ENCODE measurements around the gene SPON2.

SPON2 gene

DNA sequence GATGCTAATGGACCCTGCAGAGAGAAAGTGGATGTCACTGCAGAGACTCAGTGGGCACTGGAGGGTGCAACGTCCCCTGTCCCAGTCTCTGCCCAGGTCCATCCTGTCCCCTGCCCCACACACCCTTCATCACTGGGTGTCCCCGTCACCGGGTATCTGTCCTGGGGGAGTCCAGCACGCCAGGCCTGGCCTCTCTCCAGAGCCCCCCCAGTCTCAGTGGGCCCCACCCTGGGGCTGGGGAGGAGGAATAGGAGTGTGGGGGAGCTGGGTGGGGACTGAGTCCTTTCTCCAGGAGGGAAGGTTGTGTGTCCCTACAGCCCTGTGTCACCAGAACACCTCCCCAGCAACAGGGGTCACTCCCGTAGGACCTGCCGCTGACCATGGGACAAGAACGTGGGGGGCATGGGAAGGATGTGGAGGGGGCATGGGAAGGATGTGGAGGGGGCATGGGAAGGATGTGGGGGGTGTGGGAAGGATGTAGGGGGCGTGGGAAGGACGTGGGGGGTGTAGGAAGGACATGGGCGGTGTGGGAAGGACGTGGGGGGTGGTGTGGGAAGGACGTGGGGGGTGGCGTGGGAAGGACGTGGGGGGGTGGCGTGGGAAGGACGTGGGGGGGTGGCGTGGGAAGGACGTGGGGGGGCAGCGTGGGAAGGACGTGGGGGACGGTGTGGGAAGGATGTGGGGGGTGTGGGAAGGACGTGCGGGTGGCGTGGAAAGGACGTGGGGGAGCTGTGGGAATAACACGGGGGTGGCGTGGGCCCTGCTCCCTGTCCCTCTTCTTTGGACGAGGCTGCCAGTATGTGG lies 21.0 kb upstream of the SPON2 start:
- H3K4me3 ChIP-seq (ENCODE audit: low read depth, low read length), result no peak overlapping the region

GRCh38 chr4:1192493-1193205 lies 20.3 kb upstream of the SPON2 start:
- no peak overlapping the region for H3K4me3 ChIP-seq (ENCODE audit: low read depth, low read length)
- H3K9ac ChIP-seq (ENCODE audit: low read length), result no peak overlapping the region

More for the DNA sequence above, 21.0 kb upstream of the SPON2 start:
- Histone ChIP-seq H3K27ac (ENCODE audit: low read depth, low read length) (no peak overlapping the region), H3K36me3 (ENCODE audit: control insufficient read depth, insufficient read depth, low read length) (no peaks in the 10 kb centered on the region), H3K9me3 (ENCODE audit: control insufficient read depth, insufficient read depth, low read depth, low read length) (no peaks in the 10 kb centered on the region), H3K27me3 (ENCODE audit: control insufficient read depth, insufficient read depth, low read length) (no peaks in the 10 kb centered on the region; the same call in 1 of the 2 replicates), H3K4me1 (ENCODE audit: control insufficient read depth, insufficient read depth, low read length) (no peaks in the 10 kb centered on the region), H3K9ac (ENCODE audit: low read length) (no peak overlapping the region)

DNA sequence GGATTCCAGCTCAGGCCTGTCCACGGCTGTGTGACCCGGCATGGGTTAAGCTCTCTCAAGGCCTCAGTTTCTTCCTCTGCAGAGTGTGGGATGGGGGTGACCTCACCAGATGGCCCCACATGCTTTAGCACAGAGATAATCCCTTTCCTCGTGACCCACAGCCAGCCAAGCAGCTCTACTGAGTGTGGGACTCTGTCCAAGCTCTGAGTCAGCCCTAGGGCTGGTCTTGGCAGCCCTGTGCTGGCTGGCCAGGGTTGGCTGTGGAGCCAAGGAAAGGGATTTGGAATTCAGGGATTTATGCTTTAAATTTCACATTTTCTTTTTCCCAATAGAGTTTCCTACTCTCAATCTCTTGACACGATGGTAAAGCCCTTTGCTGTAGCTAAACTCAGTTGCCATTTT lies 19.7 kb upstream of the SPON2 start:
- Histone ChIP-seq H3K4me3 (ENCODE audit: low read depth, low read length) (no peak overlapping the region), H3K4me1 (ENCODE audit: control insufficient read depth, insufficient read depth, low read length) (no peaks in the 10 kb centered on the region), H3K27ac (ENCODE audit: low read depth, low read length) (no peak overlapping the region), H3K27me3 (ENCODE audit: control insufficient read depth, insufficient read depth, low read length) (no peaks in the 10 kb centered on the region; the same call in 1 of the 2 replicates), H3K36me3 (ENCODE audit: control insufficient read depth, insufficient read depth, low read length) (no peaks in the 10 kb centered on the region), H3K9me3 (ENCODE audit: control insufficient read depth, insufficient read depth, low read depth, low read length) (no peaks in the 10 kb centered on the region), H3K9ac (ENCODE audit: low read length) (no peak overlapping the region)

More at GRCh38 chr4:1192493-1193205, 20.3 kb upstream of the SPON2 start:
- no peak overlapping the region for H3K27ac ChIP-seq (ENCODE audit: low read depth, low read length)
- H3K4me1 ChIP-seq (ENCODE audit: control insufficient read depth, insufficient read depth, low read length), result no peaks in the 10 kb centered on the region
- no peaks in the 10 kb centered on the region for H3K9me3 ChIP-seq (ENCODE audit: control insufficient read depth, insufficient read depth, low read depth, low read length)
- no peaks in the 10 kb centered on the region for H3K36me3 ChIP-seq (ENCODE audit: control insufficient read depth, insufficient read depth, low read length)
- H3K27me3 ChIP-seq (ENCODE audit: control insufficient read depth, insufficient read depth, low read length), result no peaks in the 10 kb centered on the region; the same call in 1 of the 2 replicates

GRCh38 chr4:1191621-1192020 lies 19.2 kb upstream of the SPON2 start:
- no peaks in the 10 kb centered on the region for H3K4me1 ChIP-seq (ENCODE audit: control insufficient read depth, insufficient read depth, low read length)
- no peak overlapping the region for H3K9ac ChIP-seq (ENCODE audit: low read length)
- H3K36me3 ChIP-seq (ENCODE audit: control insufficient read depth, insufficient read depth, low read length), result no peaks in the 10 kb centered on the region
- H3K4me3 ChIP-seq (ENCODE audit: low read depth, low read length), result no peak overlapping the region
- H3K9me3 ChIP-seq (ENCODE audit: control insufficient read depth, insufficient read depth, low read depth, low read length), result no peaks in the 10 kb centered on the region
- H3K27me3 ChIP-seq (ENCODE audit: control insufficient read depth, insufficient read depth, low read length), result no peaks in the 10 kb centered on the region; the same call in 1 of the 2 replicates
- no peak overlapping the region for H3K27ac ChIP-seq (ENCODE audit: low read depth, low read length)

- Histone ChIP-seq H3K9ac (ENCODE audit: low read length) (no peak overlapping the region), H3K4me3 (ENCODE audit: low read depth, low read length) (no peak overlapping the region), H3K36me3 (ENCODE audit: control insufficient read depth, insufficient read depth, low read length) (no peaks in the 10 kb centered on the region), H3K4me1 (ENCODE audit: control insufficient read depth, insufficient read depth, low read length) (no peaks in the 10 kb centered on the region), H3K27ac (ENCODE audit: low read depth, low read length) (no peak overlapping the region), H3K27me3 (ENCODE audit: control insufficient read depth, insufficient read depth, low read length) (no peaks in the 10 kb centered on the region), H3K9me3 (ENCODE audit: control insufficient read depth, insufficient read depth, low read depth, low read length) (no peaks in the 10 kb centered on the region)
Observed at GRCh38 chr4:1187182-1187581, 14.8 kb upstream of the SPON2 start.

- Histone ChIP-seq H3K4me3 (ENCODE audit: low read depth, low read length) (no peak overlapping the region), H3K4me1 (ENCODE audit: control insufficient read depth, insufficient read depth, low read length) (no peaks in the 10 kb centered on the region), H3K36me3 (ENCODE audit: control insufficient read depth, insufficient read depth, low read length) (no peaks in the 10 kb centered on the region), H3K9me3 (ENCODE audit: control insufficient read depth, insufficient read depth, low read depth, low read length) (peaks cover 15% of the 10 kb centered on the region), H3K27ac (ENCODE audit: low read depth, low read length) (no peak overlapping the region), H3K27me3 (ENCODE audit: control insufficient read depth, insufficient read depth, low read length) (no peaks in the 10 kb centered on the region; the same call in 1 of the 2 replicates), H3K9ac (ENCODE audit: low read length) (no peak overlapping the region)
Observed at GRCh38 chr4:1183985-1184773, 11.8 kb upstream of the SPON2 start.

GRCh38 chr4:1182313-1182712 lies 9.9 kb upstream of the SPON2 start:
- Histone ChIP-seq H3K4me1 (ENCODE audit: control insufficient read depth, insufficient read depth, low read length) (no peaks in the 10 kb centered on the region), H3K36me3 (ENCODE audit: control insufficient read depth, insufficient read depth, low read length) (no peaks in the 10 kb centered on the region), H3K27me3 (ENCODE audit: control insufficient read depth, insufficient read depth, low read length) (peaks cover 5% of the 10 kb centered on the region; the same call in 1 of the 2 replicates), H3K27ac (ENCODE audit: low read depth, low read length) (no peak overlapping the region), H3K9ac (ENCODE audit: low read length) (no peak overlapping the region), H3K4me3 (ENCODE audit: low read depth, low read length) (no peak overlapping the region), H3K9me3 (ENCODE audit: control insufficient read depth, insufficient read depth, low read depth, low read length) (peaks cover 15% of the 10 kb centered on the region)

GRCh38 chr4:1180663-1181062 lies 8.3 kb upstream of the SPON2 start:
- Histone ChIP-seq H3K36me3 (ENCODE audit: control insufficient read depth, insufficient read depth, low read length) (no peaks in the 10 kb centered on the region), H3K27ac (ENCODE audit: low read depth, low read length) (no peak overlapping the region), H3K4me1 (ENCODE audit: control insufficient read depth, insufficient read depth, low read length) (no peaks in the 10 kb centered on the region), H3K9ac (ENCODE audit: low read length) (no peak overlapping the region), H3K9me3 (ENCODE audit: control insufficient read depth, insufficient read depth, low read depth, low read length) (peaks cover 15% of the 10 kb centered on the region), H3K4me3 (ENCODE audit: low read depth, low read length) (no peak overlapping the region), H3K27me3 (ENCODE audit: control insufficient read depth, insufficient read depth, low read length) (peaks cover 6% of the 10 kb centered on the region)

DNA sequence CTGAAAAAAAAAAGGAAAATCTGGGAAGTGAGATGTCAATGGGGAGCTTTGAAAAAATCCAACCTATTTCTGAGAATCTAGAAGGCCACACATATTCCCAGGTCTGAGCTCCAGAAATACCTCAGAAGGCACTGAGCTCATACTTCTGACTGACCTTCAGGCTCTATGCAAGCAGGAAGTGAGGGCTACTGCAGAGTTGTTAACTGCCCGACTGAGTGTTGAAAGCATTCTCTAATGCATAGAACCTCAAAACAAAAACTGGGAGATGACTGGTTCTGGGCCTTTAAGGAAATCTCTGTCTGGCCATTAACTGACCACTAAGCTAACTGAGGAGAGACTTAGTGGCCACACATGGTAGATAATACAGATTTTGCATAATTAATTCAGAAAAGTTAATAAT lies 7.6 kb upstream of the SPON2 start:
- Histone ChIP-seq H3K4me1 (ENCODE audit: control insufficient read depth, insufficient read depth, low read length) (no peaks in the 10 kb centered on the region), H3K36me3 (ENCODE audit: control insufficient read depth, insufficient read depth, low read length) (no peaks in the 10 kb centered on the region), H3K4me3 (ENCODE audit: low read depth, low read length) (no peak overlapping the region), H3K9me3 (ENCODE audit: control insufficient read depth, insufficient read depth, low read depth, low read length) (peaks cover 15% of the 10 kb centered on the region), H3K27ac (ENCODE audit: low read depth, low read length) (no peak overlapping the region), H3K27me3 (ENCODE audit: control insufficient read depth, insufficient read depth, low read length) (peaks cover 10% of the 10 kb centered on the region), H3K9ac (ENCODE audit: low read length) (no peak overlapping the region)

DNA sequence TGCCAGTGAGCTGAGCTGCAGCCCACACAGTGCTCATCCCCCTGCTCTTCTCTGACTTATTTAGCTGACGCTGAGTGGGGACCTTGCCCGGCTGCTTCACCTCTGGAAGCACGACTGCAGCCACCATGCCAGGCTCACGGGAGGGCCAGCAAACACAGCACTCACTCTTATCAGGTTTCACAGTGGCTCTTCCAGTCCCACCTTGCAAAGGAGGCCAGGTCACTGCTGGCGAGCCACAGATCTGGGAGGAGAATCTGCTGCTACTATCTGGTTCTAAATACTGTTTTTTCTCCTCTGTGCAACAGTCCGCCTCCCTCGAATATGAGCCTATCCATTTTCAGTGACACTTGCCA lies 6.7 kb upstream of the SPON2 start:
- Histone ChIP-seq H3K4me1 (ENCODE audit: control insufficient read depth, insufficient read depth, low read length) (no peaks in the 10 kb centered on the region), H3K9me3 (ENCODE audit: control insufficient read depth, insufficient read depth, low read depth, low read length) (peaks cover 15% of the 10 kb centered on the region), H3K9ac (ENCODE audit: low read length) (no peak overlapping the region), H3K4me3 (ENCODE audit: low read depth, low read length) (no peak overlapping the region), H3K27me3 (ENCODE audit: control insufficient read depth, insufficient read depth, low read length) (peaks cover 17% of the 10 kb centered on the region), H3K36me3 (ENCODE audit: control insufficient read depth, insufficient read depth, low read length) (no peaks in the 10 kb centered on the region), H3K27ac (ENCODE audit: low read depth, low read length) (no peak overlapping the region)
